ENCODE data around the gene NXT1. TPM values are rescaled to one million over a fixed set of nuclear protein-coding genes. Genes with fewer than 3 reads are reported as not detected.

NXT1 gene
- total RNA-seq, 1 experiment from 2014 or later = 70.6 TPM

DNA sequence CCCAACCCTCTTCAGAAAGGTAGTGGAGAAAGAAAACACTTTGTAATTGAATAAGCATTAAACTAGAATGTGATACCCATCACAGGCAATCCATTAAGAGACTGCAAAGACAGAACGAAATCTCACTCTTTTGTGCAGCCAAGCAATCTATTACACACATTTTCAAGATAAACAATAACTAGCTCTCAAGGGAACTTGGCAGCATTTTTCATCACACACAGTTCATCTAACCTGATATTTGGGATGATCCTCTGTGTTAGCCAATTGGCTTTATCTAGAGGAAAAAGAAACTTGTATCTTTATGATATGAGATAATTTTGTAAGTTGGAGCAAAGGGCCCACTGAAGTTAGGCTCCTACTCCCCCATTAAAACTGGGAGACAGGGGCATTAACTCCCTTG lies 9.9 kb downstream of the NXT1 start:
- no peak for DNase-seq (ENCODE audit: low spot score)

DNA sequence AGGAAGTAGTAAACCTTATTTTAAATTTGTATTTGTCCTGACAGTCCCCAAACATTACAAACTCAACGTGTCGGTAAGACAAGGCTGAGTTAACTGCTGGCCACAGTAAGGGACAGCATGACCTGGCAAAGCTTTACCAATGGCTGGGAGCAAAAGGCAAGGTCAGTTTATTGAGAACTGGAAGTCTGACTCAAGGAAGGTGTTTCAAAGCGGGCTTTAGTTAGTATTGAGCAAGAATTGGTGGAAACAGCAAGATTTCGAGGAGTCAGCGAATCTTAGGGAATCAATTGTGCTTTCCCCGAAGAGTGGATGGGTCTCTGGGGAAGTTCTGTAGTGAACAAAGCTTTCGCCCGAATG lies 10.5 kb downstream of the NXT1 start:
- peak; percentile 47 for DNase-seq (ENCODE audit: low spot score)

GRCh38 chr20:23361476-23362391 lies 11.1 kb downstream of the NXT1 start, which contains the start of gene GZF1:
TSS of gene GZF1 (plus strand) at chr20:23362182. CDS start at chr20:23364384, 2,202 bp downstream.
- peak; percentile 97 for DNase-seq (ENCODE audit: low spot score)

DNA sequence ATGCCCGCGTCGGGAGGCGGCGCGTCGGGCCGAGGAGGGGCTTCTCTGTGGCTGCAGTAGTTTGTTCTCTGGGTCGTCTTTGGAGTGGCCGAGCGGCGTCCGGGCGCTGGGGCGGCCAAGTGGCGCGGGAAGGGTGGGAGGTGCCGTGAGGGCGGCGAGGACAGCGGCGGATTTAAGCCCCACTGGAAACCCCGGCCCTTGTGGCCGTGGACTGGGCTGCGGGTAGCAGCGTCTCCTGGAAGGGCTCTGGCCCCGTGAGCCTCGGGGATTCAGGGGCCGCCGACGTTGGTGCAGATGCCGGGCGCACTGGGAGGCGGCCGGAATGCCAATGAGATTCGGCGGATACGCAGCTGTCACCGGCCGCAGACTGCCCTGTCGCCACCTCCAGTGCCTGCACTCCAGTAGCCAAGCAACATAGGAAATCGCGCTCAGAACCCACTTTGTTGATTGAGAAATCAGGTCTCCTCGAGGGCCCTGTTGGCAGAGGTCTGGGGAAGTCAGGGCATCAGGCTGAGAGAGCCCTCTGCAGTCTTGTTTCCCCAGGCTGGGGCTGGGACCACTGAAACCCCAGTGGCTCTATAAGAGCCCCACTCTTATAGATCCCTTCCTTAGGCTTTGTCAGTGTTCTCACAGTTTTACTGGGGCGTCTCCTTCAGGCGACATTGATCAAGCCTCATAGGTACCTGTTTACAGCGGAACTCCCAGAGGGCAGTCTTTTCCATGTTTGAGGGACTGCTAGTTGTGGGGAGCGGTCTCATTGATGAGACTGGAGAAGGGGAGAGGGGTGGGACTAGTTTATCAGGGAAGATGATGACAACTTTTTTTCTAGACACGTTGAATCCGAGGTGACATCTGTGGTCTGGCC lies 12.0 kb downstream of the NXT1 start:
- peak; percentile 59 for DNase-seq (ENCODE audit: low spot score)

DNA sequence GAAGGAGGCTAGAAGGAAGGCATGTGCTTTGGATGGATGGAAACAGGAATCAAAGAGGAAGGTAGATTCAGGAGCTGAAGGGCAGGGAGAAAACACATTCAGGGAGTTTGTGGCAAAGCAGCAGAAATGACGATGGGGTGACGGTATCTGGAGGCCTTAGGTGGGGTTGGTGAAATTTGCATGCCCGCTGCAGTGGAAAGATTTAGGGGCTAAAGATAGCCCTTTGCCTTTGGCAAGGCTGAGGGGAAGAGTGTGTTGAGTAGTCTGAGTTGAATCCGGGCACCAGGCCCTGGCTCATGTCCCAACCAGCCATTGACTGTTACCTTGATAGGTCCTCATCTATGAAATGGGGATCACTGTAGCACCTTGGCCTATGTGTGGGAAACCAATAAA lies 12.7 kb downstream of the NXT1 start:
- DNase-seq (ENCODE audit: low spot score) = no peak

DNA sequence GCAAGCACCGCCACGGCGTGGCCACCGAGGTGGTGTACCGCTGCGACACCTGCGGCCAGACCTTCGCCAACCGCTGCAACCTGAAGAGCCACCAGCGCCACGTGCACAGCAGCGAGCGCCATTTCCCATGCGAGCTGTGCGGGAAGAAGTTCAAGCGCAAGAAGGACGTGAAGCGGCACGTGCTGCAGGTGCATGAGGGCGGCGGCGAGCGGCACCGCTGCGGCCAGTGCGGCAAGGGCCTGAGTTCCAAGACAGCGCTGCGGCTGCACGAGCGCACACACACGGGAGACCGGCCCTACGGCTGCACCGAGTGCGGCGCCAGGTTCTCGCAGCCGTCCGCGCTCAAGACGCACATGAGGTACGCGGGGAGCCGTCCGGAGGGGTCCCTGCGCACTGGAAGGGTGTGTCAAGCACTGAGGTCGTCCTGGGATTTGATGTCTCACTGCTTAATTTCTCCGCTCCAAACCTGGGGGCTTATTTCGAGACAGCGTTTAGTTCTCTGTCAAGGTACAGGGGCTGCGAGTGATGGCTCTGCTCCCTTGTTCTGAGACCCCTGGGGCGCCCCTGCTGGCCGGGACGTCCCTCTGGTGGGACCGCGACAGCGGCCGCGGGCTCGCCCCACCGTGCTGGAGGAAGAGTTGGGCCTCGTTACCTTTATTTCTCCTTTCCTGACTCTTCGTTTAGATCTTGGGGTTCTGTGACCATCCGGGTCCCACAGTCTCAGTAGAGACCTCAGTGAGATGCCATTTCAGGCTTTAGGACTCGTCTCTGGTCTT lies 15.0 kb downstream of the NXT1 start:
- no peak for DNase-seq (ENCODE audit: low spot score)

GRCh38 chr20:23366384-23366783 lies 15.8 kb downstream of the NXT1 start:
- DNase-seq (ENCODE audit: low spot score) = no peak

GRCh38 chr20:23367770-23368169 lies 17.2 kb downstream of the NXT1 start:
- DNase-seq (ENCODE audit: low spot score) = no peak

GRCh38 chr20:23368316-23369071 lies 17.9 kb downstream of the NXT1 start:
- DNase-seq (ENCODE audit: low spot score) = no peak

- no peak for DNase-seq (ENCODE audit: low spot score)
Measured at GRCh38 chr20:23369072-23369823, 18.7 kb downstream of the NXT1 start.

DNA sequence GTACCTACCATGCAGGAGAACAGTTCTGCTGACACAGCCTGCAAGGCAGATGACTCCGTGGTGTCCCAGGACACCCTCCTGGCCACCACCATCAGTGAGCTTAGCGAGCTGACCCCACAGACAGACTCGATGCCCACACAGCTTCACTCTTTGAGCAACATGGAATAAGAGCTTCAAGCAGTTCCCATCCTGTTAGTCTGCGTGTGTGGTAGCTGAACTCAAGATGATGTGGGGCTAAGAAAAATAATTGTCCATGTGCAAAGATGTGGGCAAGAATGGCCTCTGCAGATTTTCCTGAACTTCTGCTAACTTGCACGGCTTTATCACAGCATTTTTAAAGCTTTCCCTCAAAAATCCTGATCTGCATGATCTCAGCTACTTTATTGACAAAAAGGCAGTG lies 19.7 kb downstream of the NXT1 start:
- DNase-seq (ENCODE audit: low spot score) = no peak

DNA sequence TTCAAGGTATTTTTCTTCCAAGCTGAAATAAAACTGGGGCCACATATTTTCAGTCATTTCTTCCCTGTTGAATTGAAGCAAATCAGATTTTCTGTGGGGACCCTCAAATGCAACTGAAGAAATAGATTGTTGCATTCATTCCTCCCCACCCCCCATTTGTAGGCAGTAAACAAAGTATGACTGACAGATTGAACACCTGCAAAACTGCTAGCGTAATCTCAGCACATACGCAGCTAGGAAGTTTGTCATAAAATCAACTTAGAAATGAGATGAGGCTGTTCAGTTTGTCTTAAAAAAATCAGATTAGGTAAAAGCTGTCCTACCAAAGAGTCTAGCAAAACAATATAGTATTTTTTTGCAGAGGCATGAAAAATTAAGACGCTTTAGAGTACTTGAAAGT lies 20.3 kb downstream of the NXT1 start:
- no peak for DNase-seq (ENCODE audit: low spot score)

GRCh38 chr20:23371496-23371895 lies 20.9 kb downstream of the NXT1 start:
- DNase-seq (ENCODE audit: low spot score) = no peak

GRCh38 chr20:23374441-23374840 lies 23.9 kb downstream of the NXT1 start:
- no peak for DNase-seq (ENCODE audit: low spot score)

- no peak for DNase-seq (ENCODE audit: low spot score)
Measured at GRCh38 chr20:23375827-23376226, 25.2 kb downstream of the NXT1 start.

- no peak for DNase-seq (ENCODE audit: low spot score)
Measured at GRCh38 chr20:23379772-23380171, 29.2 kb downstream of the NXT1 start.

GRCh38 chr20:23381876-23382275 lies 31.3 kb downstream of the NXT1 start:
- DNase-seq (ENCODE audit: low spot score) = no peak

- DNase-seq (ENCODE audit: low spot score) = no peak
Measured at GRCh38 chr20:23386304-23387117, 35.9 kb downstream of the NXT1 start.

DNA sequence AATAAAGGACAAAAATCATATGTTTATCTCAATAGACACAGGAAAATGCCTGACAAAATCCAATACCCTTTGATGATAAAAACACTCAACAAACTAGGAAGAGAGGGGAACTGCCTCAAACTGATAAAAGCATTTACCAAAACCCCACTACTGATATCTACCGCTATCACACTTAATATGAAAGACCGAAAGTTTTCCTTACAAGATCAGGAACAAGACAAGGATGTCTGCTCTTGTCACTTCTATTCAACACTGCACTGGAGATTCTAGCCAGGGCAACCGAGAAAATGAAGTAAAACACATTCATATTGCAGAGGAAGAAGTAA lies 36.5 kb downstream of the NXT1 start:
- no peak for DNase-seq (ENCODE audit: low spot score)
